ENCODE measurements around the gene PTGDR2.

DNA sequence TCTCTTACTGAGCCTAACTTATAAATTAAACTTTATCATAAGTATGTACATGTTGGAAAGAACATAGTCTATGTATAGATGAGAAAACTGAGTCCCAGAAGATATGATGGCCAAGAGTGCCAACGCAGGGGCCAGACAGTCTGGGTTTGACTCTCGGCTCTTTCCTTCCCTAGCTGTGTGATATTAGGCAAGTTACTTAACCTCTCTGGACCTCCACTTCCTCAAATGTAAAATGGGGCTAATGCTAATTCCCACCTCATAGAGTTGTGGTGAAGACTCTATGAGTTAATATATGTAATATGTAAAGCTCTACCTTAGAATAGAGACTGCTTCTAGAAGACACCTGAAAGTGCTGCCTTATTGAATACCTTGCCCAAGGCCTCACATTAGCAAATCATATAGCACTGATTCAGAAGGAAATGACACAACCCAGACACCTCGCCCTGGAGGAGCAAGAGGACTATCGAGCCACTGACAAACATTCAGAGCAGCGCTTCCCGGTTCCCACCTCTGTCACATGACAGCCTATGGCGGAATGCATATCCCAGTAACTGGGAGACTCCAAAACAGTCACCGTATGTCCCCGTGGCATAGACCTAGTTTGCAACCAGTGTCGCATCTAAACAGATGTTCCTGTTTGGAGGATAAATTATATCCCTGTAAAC lies 25.1 kb downstream of the PTGDR2 start:
- TF ChIP-seq EZH2 (IDR thresholded peaks at IDR 0.05; ENCODE audit: low read length, missing control alignments) = no peak
- TF ChIP-seq, protein P1, sequence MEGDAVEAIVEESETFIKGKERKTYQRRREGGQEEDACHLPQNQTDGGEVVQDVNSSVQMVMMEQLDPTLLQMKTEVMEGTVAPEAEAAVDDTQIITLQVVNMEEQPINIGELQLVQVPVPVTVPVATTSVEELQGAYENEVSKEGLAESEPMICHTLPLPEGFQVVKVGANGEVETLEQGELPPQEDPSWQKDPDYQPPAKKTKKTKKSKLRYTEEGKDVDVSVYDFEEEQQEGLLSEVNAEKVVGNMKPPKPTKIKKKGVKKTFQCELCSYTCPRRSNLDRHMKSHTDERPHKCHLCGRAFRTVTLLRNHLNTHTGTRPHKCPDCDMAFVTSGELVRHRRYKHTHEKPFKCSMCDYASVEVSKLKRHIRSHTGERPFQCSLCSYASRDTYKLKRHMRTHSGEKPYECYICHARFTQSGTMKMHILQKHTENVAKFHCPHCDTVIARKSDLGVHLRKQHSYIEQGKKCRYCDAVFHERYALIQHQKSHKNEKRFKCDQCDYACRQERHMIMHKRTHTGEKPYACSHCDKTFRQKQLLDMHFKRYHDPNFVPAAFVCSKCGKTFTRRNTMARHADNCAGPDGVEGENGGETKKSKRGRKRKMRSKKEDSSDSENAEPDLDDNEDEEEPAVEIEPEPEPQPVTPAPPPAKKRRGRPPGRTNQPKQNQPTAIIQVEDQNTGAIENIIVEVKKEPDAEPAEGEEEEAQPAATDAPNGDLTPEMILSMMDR (conservative IDR thresholded peaks at IDR 0.05 in 1 of 2, IDR thresholded peaks at IDR 0.05 in 1 of 2; ENCODE audit: low read depth in 1 of 2, low read length in 2 of 2) = no peak

All from fibroblast of lung (primary cell).